ENCODE results near the gene DAG1.

Gene DAG1

DNA sequence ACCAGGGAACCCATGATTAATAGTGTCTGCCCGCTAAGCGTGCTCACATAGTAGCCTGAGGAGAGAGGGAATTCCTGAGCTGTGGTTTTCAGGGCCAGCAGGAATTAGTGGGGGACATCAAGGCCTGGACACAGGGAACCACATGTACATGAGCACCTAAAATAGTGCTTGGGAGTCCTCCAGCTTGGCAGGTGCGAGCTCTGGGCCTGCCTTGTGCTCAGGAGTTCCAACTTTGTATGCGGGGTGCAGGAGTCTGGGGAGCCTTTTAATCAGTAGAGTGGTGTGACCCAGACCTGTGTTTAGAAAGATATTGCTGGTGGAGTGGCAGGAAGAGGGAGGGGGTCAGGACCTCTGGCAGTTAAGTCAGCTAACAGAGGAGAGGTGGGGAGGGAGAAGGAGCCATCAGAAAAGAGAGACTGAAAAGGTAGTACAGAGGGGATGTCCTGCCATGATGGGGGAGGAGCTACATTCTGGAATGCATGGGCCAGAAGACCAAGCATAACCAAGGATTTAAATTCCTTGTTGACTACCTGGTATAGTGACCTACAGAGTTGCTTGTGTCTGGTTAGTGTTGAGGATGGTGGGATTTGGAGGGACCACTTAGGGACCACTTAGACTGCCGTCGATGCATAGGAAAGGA is 1.9 kb downstream of the DAG1 start:
- peak overlapping the region; percentile 95 for H3K4me3 ChIP-seq (ENCODE audit: insufficient read length, low read depth)
- H3K36me3 ChIP-seq (ENCODE audit: insufficient read depth, insufficient read length, low read length), result peaks cover 36% of the 10 kb centered on the region
- no peaks in the 10 kb centered on the region for H3K9me3 ChIP-seq (ENCODE audit: insufficient read depth, low read length)
- TF ChIP-seq YY1 (IDR thresholded peaks at IDR 0.05; ENCODE audit: insufficient read depth, insufficient read length) (no peak), ZNF274 (IDR thresholded peaks at IDR 0.05; ENCODE audit: low read depth, low read length) (no peak), SUZ12 (IDR thresholded peaks at IDR 0.05; ENCODE audit: extremely low read depth, insufficient read depth, insufficient read length) (no peak)
- H3K9ac ChIP-seq (ENCODE audit: insufficient read length, low read depth), result peak overlapping the region; percentile 98
- DNase-seq (ENCODE audit: low read depth, low spot score), result no peak
- peaks cover 12% of the 10 kb centered on the region for H3K4me1 ChIP-seq (ENCODE audit: insufficient read depth, insufficient read length)
- H3K27me3 ChIP-seq (ENCODE audit: insufficient read depth, insufficient read length), result no peaks in the 10 kb centered on the region

DNA sequence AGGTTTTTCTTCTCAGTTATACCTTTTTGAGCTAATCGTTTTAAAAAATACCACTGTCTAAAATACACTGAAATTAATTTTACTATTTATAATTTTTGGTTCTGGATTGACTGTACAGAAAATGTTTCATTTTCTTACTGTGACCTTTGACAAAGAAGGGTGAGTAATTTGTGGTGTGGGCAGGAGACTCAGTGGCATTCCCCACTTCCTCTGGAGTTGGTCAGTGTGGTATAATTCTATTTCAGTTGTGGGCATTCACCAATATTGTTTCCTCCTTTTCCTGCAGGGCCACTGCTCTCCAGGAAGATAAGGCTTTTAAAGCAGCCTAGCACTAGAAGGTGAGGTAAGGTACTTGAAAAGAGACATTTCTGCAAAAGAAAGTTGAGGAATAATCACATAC is 6.5 kb downstream of the DAG1 start:
- no peak overlapping the region for H3K4me3 ChIP-seq (ENCODE audit: insufficient read length, low read depth)
- no peaks in the 10 kb centered on the region for H3K27me3 ChIP-seq (ENCODE audit: insufficient read depth, insufficient read length)
- DNase-seq (ENCODE audit: low read depth, low spot score), result no peak
- no peaks in the 10 kb centered on the region for H3K9me3 ChIP-seq (ENCODE audit: insufficient read depth, low read length)
- peaks cover 7% of the 10 kb centered on the region for H3K4me1 ChIP-seq (ENCODE audit: insufficient read depth, insufficient read length)
- no peak overlapping the region for H3K9ac ChIP-seq (ENCODE audit: insufficient read length, low read depth)
- H3K36me3 ChIP-seq (ENCODE audit: insufficient read depth, insufficient read length, low read length), result peaks cover 51% of the 10 kb centered on the region
- TF ChIP-seq SUZ12 (IDR thresholded peaks at IDR 0.05; ENCODE audit: extremely low read depth, insufficient read depth, insufficient read length) (no peak), ZNF274 (IDR thresholded peaks at IDR 0.05; ENCODE audit: low read depth, low read length) (no peak), YY1 (IDR thresholded peaks at IDR 0.05; ENCODE audit: insufficient read depth, insufficient read length) (no peak)

DNA sequence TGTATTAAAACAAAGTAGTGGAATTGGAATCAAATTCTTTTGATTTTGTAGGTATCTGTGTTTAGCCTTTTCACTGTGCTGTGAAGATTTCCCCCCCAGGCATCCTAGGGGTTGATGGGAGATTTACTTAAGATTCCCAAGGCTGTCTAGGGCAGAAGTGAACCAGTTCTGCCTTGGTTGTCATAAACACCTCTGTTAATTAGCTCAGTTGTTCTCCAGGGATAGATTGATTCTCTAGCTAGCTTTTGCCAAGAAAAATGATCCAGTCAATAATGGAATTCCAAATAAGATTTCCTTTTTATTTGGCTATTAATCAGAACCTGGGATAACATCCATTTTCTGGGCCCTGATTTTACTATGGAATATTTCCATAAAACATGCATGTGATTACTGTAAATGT is 12.7 kb downstream of the DAG1 start:
- peaks cover 2% of the 10 kb centered on the region for H3K4me1 ChIP-seq (ENCODE audit: insufficient read depth, insufficient read length)
- peaks cover 50% of the 10 kb centered on the region for H3K36me3 ChIP-seq (ENCODE audit: insufficient read depth, insufficient read length, low read length)
- no peaks in the 10 kb centered on the region for H3K9me3 ChIP-seq (ENCODE audit: insufficient read depth, low read length)
- H3K9ac ChIP-seq (ENCODE audit: insufficient read length, low read depth), result no peak overlapping the region
- DNase-seq (ENCODE audit: low read depth, low spot score), result no peak
- TF ChIP-seq SUZ12 (IDR thresholded peaks at IDR 0.05; ENCODE audit: extremely low read depth, insufficient read depth, insufficient read length) (no peak), ZNF274 (IDR thresholded peaks at IDR 0.05; ENCODE audit: low read depth, low read length) (no peak), YY1 (IDR thresholded peaks at IDR 0.05; ENCODE audit: insufficient read depth, insufficient read length) (no peak)
- H3K4me3 ChIP-seq (ENCODE audit: insufficient read length, low read depth), result no peak overlapping the region
- H3K27me3 ChIP-seq (ENCODE audit: insufficient read depth, insufficient read length), result no peaks in the 10 kb centered on the region

DNA sequence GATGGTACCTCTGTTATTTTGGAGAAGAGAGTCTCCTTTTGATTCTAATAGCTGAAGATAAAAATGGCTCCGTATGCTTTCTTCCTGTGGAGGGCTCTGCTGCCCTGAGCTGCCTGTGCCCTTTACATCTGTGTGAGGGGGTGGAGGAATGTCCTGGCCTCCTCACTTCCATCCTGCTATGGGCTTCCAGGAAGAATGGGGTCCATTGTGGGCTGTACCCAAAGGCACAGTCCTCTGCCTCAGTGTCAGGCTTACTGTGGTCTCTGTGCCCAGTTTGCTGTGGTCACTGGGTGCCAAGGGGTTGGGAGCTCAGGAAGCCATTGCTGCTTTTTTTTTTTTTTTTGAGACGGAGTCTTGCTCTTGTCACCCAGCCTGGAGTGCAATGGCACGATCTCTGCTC is 14.4 kb downstream of the DAG1 start:
- Histone ChIP-seq H3K9ac (ENCODE audit: insufficient read length, low read depth) (no peak overlapping the region), H3K27me3 (ENCODE audit: insufficient read depth, insufficient read length) (no peaks in the 10 kb centered on the region), H3K36me3 (ENCODE audit: insufficient read depth, insufficient read length, low read length) (peaks cover 55% of the 10 kb centered on the region), H3K4me3 (ENCODE audit: insufficient read length, low read depth) (no peak overlapping the region), H3K9me3 (ENCODE audit: insufficient read depth, low read length) (no peaks in the 10 kb centered on the region), H3K4me1 (ENCODE audit: insufficient read depth, insufficient read length) (peaks cover 2% of the 10 kb centered on the region)
- no peak for TF ChIP-seq ZNF274 (IDR thresholded peaks at IDR 0.05; ENCODE audit: low read depth, low read length)
- TF ChIP-seq SUZ12 (IDR thresholded peaks at IDR 0.05; ENCODE audit: extremely low read depth, insufficient read depth, insufficient read length), result no peak
- TF ChIP-seq YY1 (IDR thresholded peaks at IDR 0.05; ENCODE audit: insufficient read depth, insufficient read length), result no peak
- no peak for DNase-seq (ENCODE audit: low read depth, low spot score)

DNA sequence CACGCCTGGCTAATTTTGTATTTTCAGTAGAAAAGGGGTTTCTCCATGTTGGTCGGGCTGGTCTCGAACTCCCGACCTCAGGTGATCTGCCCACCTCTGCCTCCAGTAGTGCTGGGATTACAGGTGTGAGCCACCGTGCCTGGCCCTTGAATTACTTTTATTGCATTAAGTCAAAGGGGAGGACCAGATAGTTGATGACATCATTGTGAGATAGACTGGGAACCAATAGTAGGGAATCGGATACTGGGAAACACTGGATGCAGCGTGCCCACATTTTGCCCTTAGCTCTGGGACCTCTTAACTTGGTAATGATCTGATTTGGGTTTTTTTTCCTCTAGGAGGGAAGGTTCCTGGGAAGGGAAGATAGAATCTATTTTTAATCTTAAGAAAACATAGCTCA is 19.2 kb downstream of the DAG1 start:
- peaks cover 61% of the 10 kb centered on the region for H3K36me3 ChIP-seq (ENCODE audit: insufficient read depth, insufficient read length, low read length)
- DNase-seq (ENCODE audit: low read depth, low spot score), result no peak
- H3K4me3 ChIP-seq (ENCODE audit: insufficient read length, low read depth), result no peak overlapping the region
- H3K9ac ChIP-seq (ENCODE audit: insufficient read length, low read depth), result no peak overlapping the region
- no peak for TF ChIP-seq ZNF274 (IDR thresholded peaks at IDR 0.05; ENCODE audit: low read depth, low read length)
- TF ChIP-seq SUZ12 (IDR thresholded peaks at IDR 0.05; ENCODE audit: extremely low read depth, insufficient read depth, insufficient read length), result no peak
- TF ChIP-seq YY1 (IDR thresholded peaks at IDR 0.05; ENCODE audit: insufficient read depth, insufficient read length), result no peak
- H3K9me3 ChIP-seq (ENCODE audit: insufficient read depth, low read length), result no peaks in the 10 kb centered on the region
- H3K4me1 ChIP-seq (ENCODE audit: insufficient read depth, insufficient read length), result peaks cover 5% of the 10 kb centered on the region
- H3K27me3 ChIP-seq (ENCODE audit: insufficient read depth, insufficient read length), result no peaks in the 10 kb centered on the region

DNA sequence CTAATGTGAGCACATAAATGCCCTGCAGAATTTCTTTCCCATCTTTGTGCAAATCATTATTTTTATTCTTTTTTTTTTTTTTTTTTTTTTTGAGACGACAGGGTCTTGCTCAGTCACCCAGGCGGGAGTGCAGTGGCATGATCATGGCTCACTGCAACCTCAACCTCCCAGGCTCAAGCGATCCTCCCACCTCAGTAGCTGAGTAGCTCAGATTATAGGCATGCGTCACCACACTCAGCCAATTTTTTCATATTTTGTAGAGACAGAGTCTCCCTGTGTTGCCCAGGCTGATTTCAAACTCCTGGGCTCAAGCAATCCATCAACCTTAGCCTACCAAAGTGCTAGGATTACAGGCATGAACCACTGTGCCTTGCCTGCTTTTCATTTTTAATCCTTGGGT is 22.9 kb downstream of the DAG1 start:
- Histone ChIP-seq H3K36me3 (ENCODE audit: insufficient read depth, insufficient read length, low read length) (peaks cover 62% of the 10 kb centered on the region), H3K9me3 (ENCODE audit: insufficient read depth, low read length) (no peaks in the 10 kb centered on the region), H3K4me1 (ENCODE audit: insufficient read depth, insufficient read length) (peaks cover 3% of the 10 kb centered on the region), H3K9ac (ENCODE audit: insufficient read length, low read depth) (no peak overlapping the region), H3K27me3 (ENCODE audit: insufficient read depth, insufficient read length) (no peaks in the 10 kb centered on the region), H3K4me3 (ENCODE audit: insufficient read length, low read depth) (no peak overlapping the region)
- TF ChIP-seq YY1 (IDR thresholded peaks at IDR 0.05; ENCODE audit: insufficient read depth, insufficient read length) (no peak), ZNF274 (IDR thresholded peaks at IDR 0.05; ENCODE audit: low read depth, low read length) (no peak), SUZ12 (IDR thresholded peaks at IDR 0.05; ENCODE audit: extremely low read depth, insufficient read depth, insufficient read length) (no peak)
- DNase-seq (ENCODE audit: low read depth, low spot score), result no peak

DNA sequence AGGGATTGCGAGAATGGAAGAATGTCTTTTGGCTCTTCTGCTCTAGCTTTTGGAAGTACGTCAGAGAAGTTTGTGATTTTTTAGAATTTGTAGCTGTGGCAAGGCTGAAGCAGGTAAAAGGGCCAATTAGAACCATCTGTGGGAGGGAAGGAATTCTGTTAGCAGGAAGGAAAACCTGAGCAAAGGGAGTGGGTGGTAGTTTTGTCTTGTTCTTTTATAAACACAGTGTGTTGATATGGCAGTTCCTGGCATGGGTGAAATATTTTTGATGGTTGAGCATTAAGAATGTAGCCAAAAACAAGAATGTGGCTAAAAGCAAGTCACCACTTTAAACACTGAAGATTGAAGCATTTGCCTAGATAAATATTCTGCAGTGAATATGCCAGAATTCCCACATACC is 23.8 kb downstream of the DAG1 start:
- H3K4me3 ChIP-seq (ENCODE audit: insufficient read length, low read depth), result no peak overlapping the region
- H3K36me3 ChIP-seq (ENCODE audit: insufficient read depth, insufficient read length, low read length), result peaks cover 56% of the 10 kb centered on the region
- H3K27me3 ChIP-seq (ENCODE audit: insufficient read depth, insufficient read length), result no peaks in the 10 kb centered on the region
- H3K9me3 ChIP-seq (ENCODE audit: insufficient read depth, low read length), result no peaks in the 10 kb centered on the region
- peaks cover 3% of the 10 kb centered on the region for H3K4me1 ChIP-seq (ENCODE audit: insufficient read depth, insufficient read length)
- TF ChIP-seq ZNF274 (IDR thresholded peaks at IDR 0.05; ENCODE audit: low read depth, low read length), result no peak
- no peak for TF ChIP-seq SUZ12 (IDR thresholded peaks at IDR 0.05; ENCODE audit: extremely low read depth, insufficient read depth, insufficient read length)
- no peak for TF ChIP-seq YY1 (IDR thresholded peaks at IDR 0.05; ENCODE audit: insufficient read depth, insufficient read length)
- no peak for DNase-seq (ENCODE audit: low read depth, low spot score)
- H3K9ac ChIP-seq (ENCODE audit: insufficient read length, low read depth), result no peak overlapping the region

Measured in NT2/D1 (cell line).